AG09319 (cell line): ENCODE data around the gene HDAC5.

ENCODE experiments used
- DNase-seq: peaks from one replicate; pipeline ENCODE4 v3.0.0-alpha.2; 2010; ENCODE audit warnings: low read depth; ENCODE audit errors: extremely low read depth
- CTCF ChIP-seq: IDR thresholded peaks from 2 replicates; pipeline ENCODE4 v1.5.1; 2011; ENCODE audit warnings: low read depth, mild to moderate bottlenecking, inconsistent platforms, low read length, moderate library complexity

HDAC5 gene

GRCh38 chr17:44088254-44088653 is 35.2 kb downstream of the HDAC5 start:
- TF ChIP-seq CTCF: no peak
- no peak for DNase-seq

- TF ChIP-seq CTCF: no peak
- DNase-seq: no peak
Measured at GRCh38 chr17:44087319-44087718, 36.1 kb downstream of the HDAC5 start.

GRCh38 chr17:44086364-44087311 is 36.8 kb downstream of the HDAC5 start:
- TF ChIP-seq CTCF: no peak
- peak; percentile 64 for DNase-seq

- no peak for DNase-seq
- TF ChIP-seq CTCF: no peak
Measured at GRCh38 chr17:44085908-44086307, 37.5 kb downstream of the HDAC5 start.

GRCh38 chr17:44084921-44085320 is 38.5 kb downstream of the HDAC5 start:
- no peak for DNase-seq
- TF ChIP-seq CTCF: no peak

GRCh38 chr17:44084131-44084538 is 39.3 kb downstream of the HDAC5 start:
- no peak for DNase-seq
- peak; percentile 15 for TF ChIP-seq CTCF

GRCh38 chr17:44083250-44083849 is 40.1 kb downstream of the HDAC5 start:
- DNase-seq: no peak
- TF ChIP-seq CTCF: no peak; the same call in 1 of the 2 replicates
